Fibroblast of skin of left biceps (primary cell): ENCODE data around the gene PCSK1N.
"Not testable (repeated sequence)": the region's sequence is repeated elsewhere in the genome, so short reads cannot be mapped to it uniquely, and the experiment has no call there.

Experiments
- DNase-seq, 2 experiments: peaks; one replicate each; pipeline ENCODE4 v3.0.0-alpha.2; 2013; ENCODE audit warnings: low read depth in 2 of 2

Gene PCSK1N

GRCh38 chrX:48835524-48836329, at the start of gene PCSK1N:
Gene PCSK1N (minus strand): TSS chrX:48835610. CDS start chrX:48835532, 78 bp downstream.
- no peak for DNase-seq

- no peak for DNase-seq
These were observed 48.3 kb upstream of the PCSK1N start for GRCh38 chrX:48883729-48884128.

- DNase-seq, result not testable (repeated sequence)
These were observed 41.5 kb upstream of the PCSK1N start for GRCh38 chrX:48876944-48877343.

- not testable (repeated sequence) for DNase-seq
These were observed 36.6 kb upstream of the PCSK1N start for GRCh38 chrX:48872017-48872416.

GRCh38 chrX:48864210-48864609, 28.8 kb upstream of the PCSK1N start:
- peak in 1 of 2 experiments; percentile 8 for DNase-seq

- DNase-seq, result no peak
These were observed 19.5 kb upstream of the PCSK1N start for GRCh38 chrX:48854898-48855297.

- DNase-seq, result not testable (repeated sequence)
These were observed 18.9 kb upstream of the PCSK1N start for GRCh38 chrX:48854121-48854804.

GRCh38 chrX:48853494-48853893, 18.1 kb upstream of the PCSK1N start:
- not testable (repeated sequence) for DNase-seq

GRCh38 chrX:48852857-48853256, 17.4 kb upstream of the PCSK1N start:
- no peak for DNase-seq

- no peak for DNase-seq
These were observed 13.4 kb upstream of the PCSK1N start for GRCh38 chrX:48848847-48849246.

GRCh38 chrX:48839686-48840085, 4.3 kb upstream of the PCSK1N start:
- DNase-seq, result no peak

GRCh38 chrX:48834383-48834709, 1.1 kb downstream of the PCSK1N start:
- no peak for DNase-seq

- DNase-seq, result no peak
These were observed 1.8 kb downstream of the PCSK1N start for GRCh38 chrX:48833542-48834138.

GRCh38 chrX:48831909-48832291, 3.5 kb downstream of the PCSK1N start:
- no peak for DNase-seq

GRCh38 chrX:48831136-48831908, 4.1 kb downstream of the PCSK1N start:
- DNase-seq, result no peak

GRCh38 chrX:48829016-48829735, 6.2 kb downstream of the PCSK1N start:
- DNase-seq, result no peak

- no peak for DNase-seq
These were observed 7.8 kb downstream of the PCSK1N start for GRCh38 chrX:48827654-48827968.

- no peak for DNase-seq
These were observed 8.3 kb downstream of the PCSK1N start for GRCh38 chrX:48826876-48827653.

GRCh38 chrX:48826135-48826875, 9.1 kb downstream of the PCSK1N start, which contains the start of gene ERAS:
Gene ERAS (plus strand): TSS chrX:48826513. CDS start chrX:48829124, 2,611 bp downstream.
- no peak for DNase-seq

GRCh38 chrX:48824066-48824465, 11.3 kb downstream of the PCSK1N start:
- DNase-seq, result no peak
